Activated naive CD4-positive, alpha-beta T cell treated with anti-CD3 and anti-CD28 coated beads for 36 hours (primary cell): ENCODE data around the gene CHIA. TPM values are rescaled to one million over a fixed set of nuclear protein-coding genes. Genes with fewer than 3 reads are reported as not detected.

Experiments used
- total RNA-seq, 2 experiments: library from RNA; stranded (reverse); gene quantifications; one replicate each; pipeline ENCODE4 v1.2.3, GENCODE V29; 2021

The CHIA gene
- total RNA-seq, 2 experiments from 2014 or later = not detected

Other genes with a start within 250 kb of the CHIA start
- gene DRAM2, start 150.8 kb upstream of the CHIA start, total RNA-seq = 10 to 100 TPM; 27.7 to 31.1 TPM
- 10 to 100 TPM; 29.0 to 30.3 TPM for gene CEPT1, start 150.6 kb upstream of the CHIA start, total RNA-seq
- 100 to 1,000 TPM; 210 to 213 TPM for gene DENND2D, start 90.2 kb upstream of the CHIA start, total RNA-seq
- 1 to 10 TPM; 5.3 to 5.5 TPM for gene CHI3L2, start 63.1 kb upstream of the CHIA start, total RNA-seq
- 1 to 10 TPM; 1.7 to 2.0 TPM for gene OVGP1, start 136.9 kb downstream of the CHIA start, total RNA-seq
- 10 to 100 TPM; 43.1 to 48.8 TPM for gene WDR77, start 158.4 kb downstream of the CHIA start, total RNA-seq
- gene ATP5PB, start 158.6 kb downstream of the CHIA start, total RNA-seq = 100 to 1,000 TPM; 324 to 331 TPM
- 1 to 10 TPM; 6.4 to 8.2 TPM for gene C1orf162, start 183.1 kb downstream of the CHIA start, total RNA-seq
- gene ADORA3, start 212.8 kb downstream of the CHIA start, total RNA-seq = not detected
- gene TMIGD3, start 212.8 kb downstream of the CHIA start, total RNA-seq = not detected